Measurements from ENCODE around the gene BCAR3. TPM values are rescaled to one million over a fixed set of nuclear protein-coding genes. Genes with fewer than 3 reads are reported as not detected.
A peak's percentile ranks its signal among the peaks of the same experiment; 100 is the strongest.

BCAR3 gene
- total RNA-seq, 4 donors from 2014 or later: 17.3 to 72.7 (median 54.2) TPM

DNA sequence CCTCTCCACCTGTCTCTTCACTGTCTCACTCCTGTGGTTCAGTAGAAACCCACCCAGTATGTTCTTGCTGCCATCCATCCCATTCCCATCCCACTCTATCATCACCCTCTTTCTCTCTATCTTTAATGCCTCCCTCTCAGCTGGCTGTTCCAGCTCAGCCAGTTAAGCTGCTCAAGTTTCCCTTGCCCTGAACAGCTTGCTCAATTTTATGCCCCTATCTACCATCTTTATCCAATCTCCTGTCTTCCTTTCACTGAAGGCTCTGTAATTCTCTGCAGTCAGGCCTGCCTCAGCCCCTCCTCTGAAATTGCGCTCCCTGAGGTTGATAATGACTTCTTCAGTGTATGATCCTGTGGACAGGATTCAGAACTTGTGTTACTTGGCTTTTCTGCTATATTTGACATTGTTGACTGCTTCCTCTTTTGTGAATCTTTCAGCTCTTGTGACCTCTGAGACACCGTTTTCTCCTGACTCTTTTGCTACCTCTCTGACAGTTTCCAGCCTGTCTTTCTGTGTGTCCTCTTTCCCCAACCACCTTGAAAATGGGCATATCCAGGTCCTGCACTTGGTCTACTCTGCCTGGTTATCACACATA is 13.9 kb upstream of the BCAR3 start:
- Histone ChIP-seq H3K4me3 (no peak overlapping the region), H3K27me3 (no peaks in the 10 kb centered on the region), H3K4me1 (peaks cover 0 to 24% (median 10%) of the 10 kb centered on the region in 4 donors), H3K9me3 (no peaks in the 10 kb centered on the region), H3K27ac (peak overlapping the region in 1 of 4 donors; percentile 29), H3K36me3 (no peaks in the 10 kb centered on the region)
- DNase-seq: no peak
- TF ChIP-seq, protein P1, sequence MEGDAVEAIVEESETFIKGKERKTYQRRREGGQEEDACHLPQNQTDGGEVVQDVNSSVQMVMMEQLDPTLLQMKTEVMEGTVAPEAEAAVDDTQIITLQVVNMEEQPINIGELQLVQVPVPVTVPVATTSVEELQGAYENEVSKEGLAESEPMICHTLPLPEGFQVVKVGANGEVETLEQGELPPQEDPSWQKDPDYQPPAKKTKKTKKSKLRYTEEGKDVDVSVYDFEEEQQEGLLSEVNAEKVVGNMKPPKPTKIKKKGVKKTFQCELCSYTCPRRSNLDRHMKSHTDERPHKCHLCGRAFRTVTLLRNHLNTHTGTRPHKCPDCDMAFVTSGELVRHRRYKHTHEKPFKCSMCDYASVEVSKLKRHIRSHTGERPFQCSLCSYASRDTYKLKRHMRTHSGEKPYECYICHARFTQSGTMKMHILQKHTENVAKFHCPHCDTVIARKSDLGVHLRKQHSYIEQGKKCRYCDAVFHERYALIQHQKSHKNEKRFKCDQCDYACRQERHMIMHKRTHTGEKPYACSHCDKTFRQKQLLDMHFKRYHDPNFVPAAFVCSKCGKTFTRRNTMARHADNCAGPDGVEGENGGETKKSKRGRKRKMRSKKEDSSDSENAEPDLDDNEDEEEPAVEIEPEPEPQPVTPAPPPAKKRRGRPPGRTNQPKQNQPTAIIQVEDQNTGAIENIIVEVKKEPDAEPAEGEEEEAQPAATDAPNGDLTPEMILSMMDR (IDR thresholded peaks at IDR 0.05): no peak
- TF ChIP-seq POLR2A (IDR thresholded peaks at IDR 0.05): no peak

DNA sequence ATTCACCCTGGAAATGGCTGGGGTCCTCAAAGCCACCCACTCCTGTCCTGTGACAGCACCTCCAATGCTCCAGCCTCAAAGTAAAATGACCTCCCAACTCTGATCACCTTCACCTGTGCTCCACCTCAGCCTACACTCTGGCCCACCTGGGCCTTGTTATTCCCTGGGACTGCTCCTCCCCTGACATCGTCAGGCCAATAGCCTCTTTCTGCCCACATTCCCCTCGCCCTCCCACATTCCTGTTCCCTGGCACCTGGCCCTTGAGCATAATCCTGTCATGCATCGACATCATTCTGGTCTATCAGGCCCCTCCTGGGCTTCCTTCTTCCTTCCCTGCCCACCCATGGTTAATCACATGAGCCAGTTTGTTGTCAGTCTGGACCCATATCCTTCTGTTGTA is 13.2 kb upstream of the BCAR3 start:
- DNase-seq: no peak
- H3K27me3 ChIP-seq: no peaks in the 10 kb centered on the region
- no peak for TF ChIP-seq POLR2A (IDR thresholded peaks at IDR 0.05)
- TF ChIP-seq, protein P1 (IDR thresholded peaks at IDR 0.05): no peak
- H3K4me3 ChIP-seq: no peak overlapping the region
- no peak overlapping the region for H3K27ac ChIP-seq
- no peaks in the 10 kb centered on the region for H3K36me3 ChIP-seq
- peaks cover 0 to 25% (median 11%) of the 10 kb centered on the region in 4 donors for H3K4me1 ChIP-seq
- no peaks in the 10 kb centered on the region for H3K9me3 ChIP-seq

DNA sequence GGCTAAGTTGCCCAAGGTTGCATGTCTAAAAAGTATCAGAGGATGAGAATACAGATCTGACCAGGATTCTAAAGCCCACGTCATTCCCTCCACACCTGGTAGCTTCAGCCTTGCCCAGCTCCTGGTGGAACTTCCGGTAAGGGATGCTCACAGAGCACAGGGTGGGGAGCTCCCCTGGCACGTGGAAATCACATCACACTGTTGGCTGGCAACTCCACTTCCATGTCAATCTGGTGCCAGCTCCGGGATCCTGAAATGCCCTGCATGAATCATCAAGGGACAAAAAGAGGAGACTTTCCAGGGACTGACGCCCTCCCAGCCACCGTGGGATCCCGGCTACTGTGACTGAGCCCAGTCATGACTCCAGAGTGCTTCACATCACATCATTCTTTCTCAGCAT is 12.4 kb upstream of the BCAR3 start:
- Histone ChIP-seq H3K27ac (peak overlapping the region in 1 of 4 donors; percentile 40), H3K36me3 (no peaks in the 10 kb centered on the region), H3K27me3 (no peaks in the 10 kb centered on the region), H3K9me3 (no peaks in the 10 kb centered on the region), H3K4me1 (peaks cover 0 to 25% (median 12%) of the 10 kb centered on the region in 4 donors), H3K4me3 (no peak overlapping the region)
- DNase-seq: no peak
- TF ChIP-seq POLR2A (IDR thresholded peaks at IDR 0.05): no peak
- TF ChIP-seq, protein P1 (IDR thresholded peaks at IDR 0.05): no peak

DNA sequence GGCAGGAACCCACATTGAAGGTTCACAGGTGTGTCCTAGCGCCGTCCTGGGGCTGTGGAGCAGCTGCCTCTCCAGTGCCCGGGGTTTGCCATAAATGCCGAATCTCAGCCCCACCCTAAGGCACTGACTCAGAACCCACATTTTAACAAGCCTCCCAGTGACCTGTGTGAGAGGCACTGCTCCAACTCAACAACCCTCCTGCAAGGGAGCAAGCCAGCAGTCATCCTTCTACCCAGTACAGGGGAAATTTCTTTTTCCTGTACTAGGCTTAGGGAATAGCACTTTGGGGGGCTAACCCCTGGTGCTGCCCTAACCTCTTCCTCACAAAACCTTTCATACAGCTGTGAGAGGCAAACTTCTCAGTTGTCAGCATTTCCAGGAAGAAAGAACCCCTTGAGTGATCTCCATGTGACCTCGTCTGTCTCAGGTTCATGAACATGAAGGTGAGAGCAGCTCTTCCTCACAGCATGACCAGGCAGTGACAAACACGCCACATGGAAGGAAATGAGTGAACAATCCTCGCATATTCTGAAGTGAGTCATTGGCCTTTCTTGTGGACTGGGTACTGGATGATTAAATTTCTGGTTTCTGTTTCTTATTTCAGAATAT is 11.4 kb upstream of the BCAR3 start:
- no peaks in the 10 kb centered on the region for H3K27me3 ChIP-seq
- H3K9me3 ChIP-seq: no peaks in the 10 kb centered on the region
- H3K27ac ChIP-seq: peak overlapping the region in 1 of 4 donors; percentile 42
- peak in 1 of 3 donors; percentile 38 for DNase-seq
- H3K4me3 ChIP-seq: no peak overlapping the region
- TF ChIP-seq, protein P1 (IDR thresholded peaks at IDR 0.05): no peak
- no peak for TF ChIP-seq POLR2A (IDR thresholded peaks at IDR 0.05)
- H3K4me1 ChIP-seq: peaks cover 0 to 25% (median 12%) of the 10 kb centered on the region in 4 donors
- no peaks in the 10 kb centered on the region for H3K36me3 ChIP-seq

DNA sequence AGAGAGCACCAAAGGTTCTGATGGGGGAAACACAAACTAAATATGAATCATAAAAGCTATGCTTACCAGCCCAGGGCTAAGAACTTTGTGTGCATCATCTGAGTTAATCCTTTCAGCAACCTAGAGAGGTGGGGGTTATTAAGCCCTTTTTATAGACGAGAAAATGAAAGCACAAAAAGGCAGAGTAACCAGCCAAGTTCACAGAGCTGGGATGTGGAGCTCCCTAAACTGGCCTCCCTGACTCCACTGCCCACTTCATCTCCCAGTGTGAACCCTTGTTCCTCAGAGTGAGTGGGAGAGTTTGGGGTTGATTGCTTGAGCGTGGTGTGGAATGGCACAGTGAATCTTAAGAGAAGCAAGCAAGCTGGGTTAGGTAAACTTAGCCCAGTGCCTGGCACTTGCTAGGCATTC is 10.8 kb upstream of the BCAR3 start:
- no peak for TF ChIP-seq POLR2A (IDR thresholded peaks at IDR 0.05)
- TF ChIP-seq, protein P1 (IDR thresholded peaks at IDR 0.05): no peak
- no peak for DNase-seq
- Histone ChIP-seq H3K27me3 (no peaks in the 10 kb centered on the region), H3K4me1 (peaks cover 0 to 25% (median 12%) of the 10 kb centered on the region in 4 donors), H3K4me3 (no peak overlapping the region), H3K36me3 (no peaks in the 10 kb centered on the region), H3K9me3 (no peaks in the 10 kb centered on the region), H3K27ac (peak overlapping the region in 2 of 4 donors; percentile 4 to 42)

Data from Peyer's patch (tissue), 4 donors.